ENCODE measurements around the gene OLFML2A. TPM values are rescaled to one million over a fixed set of nuclear protein-coding genes. Genes with fewer than 3 reads are reported as not detected.
A peak's percentile ranks its signal among the peaks of the same experiment; 100 is the strongest.

The OLFML2A gene
- total RNA-seq, 1 donor, result 29.7 TPM

DNA sequence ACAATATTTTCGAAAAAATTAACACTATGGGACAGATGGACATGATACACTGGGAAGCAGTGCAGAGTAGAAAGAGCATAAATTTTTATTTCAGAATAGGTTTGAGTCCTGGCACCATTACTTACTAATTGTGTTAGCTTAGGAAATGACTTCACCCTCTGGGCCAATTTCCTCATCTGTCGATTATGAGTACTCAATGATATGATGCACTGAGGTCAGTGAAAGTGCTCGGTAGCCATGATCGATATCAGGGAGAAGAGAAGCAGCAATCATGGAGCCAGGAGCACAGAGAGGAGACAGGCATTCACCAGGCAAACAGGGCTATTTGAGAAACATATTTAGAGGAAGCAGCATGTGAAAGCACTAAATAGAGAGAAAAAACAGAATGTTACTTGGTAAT is 35.3 kb upstream of the OLFML2A start:
- no peak overlapping the region for H3K27ac ChIP-seq (ENCODE audit: low read depth, low read length)
- H3K4me3 ChIP-seq (ENCODE audit: insufficient read depth, low read length), result no peak overlapping the region
- no peak overlapping the region for H2AFZ ChIP-seq (ENCODE audit: low read length)
- DNase-seq (ENCODE audit: insufficient read length, low spot score, missing footprints), result no peak
- TF ChIP-seq, protein P1, sequence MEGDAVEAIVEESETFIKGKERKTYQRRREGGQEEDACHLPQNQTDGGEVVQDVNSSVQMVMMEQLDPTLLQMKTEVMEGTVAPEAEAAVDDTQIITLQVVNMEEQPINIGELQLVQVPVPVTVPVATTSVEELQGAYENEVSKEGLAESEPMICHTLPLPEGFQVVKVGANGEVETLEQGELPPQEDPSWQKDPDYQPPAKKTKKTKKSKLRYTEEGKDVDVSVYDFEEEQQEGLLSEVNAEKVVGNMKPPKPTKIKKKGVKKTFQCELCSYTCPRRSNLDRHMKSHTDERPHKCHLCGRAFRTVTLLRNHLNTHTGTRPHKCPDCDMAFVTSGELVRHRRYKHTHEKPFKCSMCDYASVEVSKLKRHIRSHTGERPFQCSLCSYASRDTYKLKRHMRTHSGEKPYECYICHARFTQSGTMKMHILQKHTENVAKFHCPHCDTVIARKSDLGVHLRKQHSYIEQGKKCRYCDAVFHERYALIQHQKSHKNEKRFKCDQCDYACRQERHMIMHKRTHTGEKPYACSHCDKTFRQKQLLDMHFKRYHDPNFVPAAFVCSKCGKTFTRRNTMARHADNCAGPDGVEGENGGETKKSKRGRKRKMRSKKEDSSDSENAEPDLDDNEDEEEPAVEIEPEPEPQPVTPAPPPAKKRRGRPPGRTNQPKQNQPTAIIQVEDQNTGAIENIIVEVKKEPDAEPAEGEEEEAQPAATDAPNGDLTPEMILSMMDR (IDR thresholded peaks at IDR 0.05; ENCODE audit: extremely low read depth, low read depth, low read length), result no peak
- H3K79me2 ChIP-seq (ENCODE audit: insufficient read depth, low read length), result no peaks in the 10 kb centered on the region
- no peaks in the 10 kb centered on the region for H3K4me1 ChIP-seq (ENCODE audit: insufficient read depth, low read length)
- no peaks in the 10 kb centered on the region for H4K20me1 ChIP-seq (ENCODE audit: insufficient read depth, low read length)
- no peak overlapping the region for H3K4me2 ChIP-seq (ENCODE audit: insufficient read depth, low read length)
- H3K9me3 ChIP-seq (ENCODE audit: low read depth, low read length), result no peaks in the 10 kb centered on the region
- no peaks in the 10 kb centered on the region for H3K27me3 ChIP-seq (ENCODE audit: insufficient read depth, low read length)
- no peaks in the 10 kb centered on the region for H3K36me3 ChIP-seq (ENCODE audit: insufficient read depth, low read length)

DNA sequence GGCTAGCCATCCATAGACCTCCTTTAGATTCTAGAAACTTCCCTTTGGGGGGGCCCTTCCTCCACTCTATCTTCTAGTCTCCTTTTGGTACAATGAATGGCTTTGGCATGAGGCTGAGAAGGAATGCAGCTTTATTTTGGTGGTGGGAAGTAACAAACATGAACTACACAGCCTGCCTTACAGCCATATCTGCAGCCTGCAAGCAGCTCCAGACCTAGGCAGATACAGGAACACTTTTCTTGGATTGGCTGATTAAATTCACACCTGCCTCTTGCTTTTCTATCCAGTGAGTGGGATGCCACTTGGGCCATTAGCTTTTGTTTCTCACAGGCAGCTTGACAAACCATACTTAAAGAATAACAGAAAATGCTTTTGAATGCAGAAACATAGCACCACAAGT is 34.0 kb upstream of the OLFML2A start:
- no peaks in the 10 kb centered on the region for H4K20me1 ChIP-seq (ENCODE audit: insufficient read depth, low read length)
- no peaks in the 10 kb centered on the region for H3K79me2 ChIP-seq (ENCODE audit: insufficient read depth, low read length)
- TF ChIP-seq, protein P1 (IDR thresholded peaks at IDR 0.05; ENCODE audit: extremely low read depth, low read depth, low read length), result no peak

DNA sequence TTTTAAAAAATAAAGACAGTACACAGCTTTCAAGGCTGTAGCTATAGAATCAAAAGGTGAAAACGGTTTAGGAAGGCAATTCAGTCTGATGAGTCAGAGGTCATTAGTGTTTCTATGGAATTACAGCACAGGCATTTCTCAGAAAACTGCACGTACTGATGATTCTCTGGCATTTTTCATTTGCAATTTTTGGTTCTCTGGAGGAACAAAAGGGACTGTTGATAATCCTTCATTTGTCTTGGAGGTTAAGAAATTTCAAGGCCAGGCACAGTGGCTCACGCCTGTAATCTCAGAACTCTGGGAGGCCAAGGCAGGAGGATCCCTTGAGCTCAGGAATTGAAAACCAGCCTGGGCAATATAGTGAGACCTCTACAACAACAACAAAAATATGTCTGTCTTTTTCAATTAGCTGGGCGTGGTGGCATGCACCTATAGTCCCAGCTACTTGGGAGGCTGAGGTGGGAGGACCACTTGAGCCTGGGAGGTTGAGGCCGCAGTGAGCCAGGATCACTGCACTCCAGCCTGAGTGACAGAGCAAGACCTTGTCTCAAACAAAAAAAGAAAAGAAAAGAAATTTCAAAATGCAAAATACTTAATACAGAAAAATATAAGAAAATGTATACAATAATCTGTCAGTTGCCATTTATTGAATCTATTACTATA is 33.1 kb upstream of the OLFML2A start:
- H3K9me3 ChIP-seq (ENCODE audit: low read depth, low read length), result no peaks in the 10 kb centered on the region
- H3K27ac ChIP-seq (ENCODE audit: low read depth, low read length), result no peak overlapping the region
- no peaks in the 10 kb centered on the region for H3K27me3 ChIP-seq (ENCODE audit: insufficient read depth, low read length)
- no peak overlapping the region for H2AFZ ChIP-seq (ENCODE audit: low read length)
- H3K4me2 ChIP-seq (ENCODE audit: insufficient read depth, low read length), result peak overlapping the region; percentile 26
- no peaks in the 10 kb centered on the region for H4K20me1 ChIP-seq (ENCODE audit: insufficient read depth, low read length)
- TF ChIP-seq, protein P1 (IDR thresholded peaks at IDR 0.05; ENCODE audit: extremely low read depth, low read depth, low read length), result no peak
- no peak overlapping the region for H3K4me3 ChIP-seq (ENCODE audit: insufficient read depth, low read length)
- H3K4me1 ChIP-seq (ENCODE audit: insufficient read depth, low read length), result no peaks in the 10 kb centered on the region
- no peaks in the 10 kb centered on the region for H3K36me3 ChIP-seq (ENCODE audit: insufficient read depth, low read length)
- H3K79me2 ChIP-seq (ENCODE audit: insufficient read depth, low read length), result no peaks in the 10 kb centered on the region
- DNase-seq (ENCODE audit: insufficient read length, low spot score, missing footprints), result no peak

More for the DNA sequence above, 34.0 kb upstream of the OLFML2A start:
- H3K4me3 ChIP-seq (ENCODE audit: insufficient read depth, low read length), result no peak overlapping the region
- H2AFZ ChIP-seq (ENCODE audit: low read length), result no peak overlapping the region
- H3K4me1 ChIP-seq (ENCODE audit: insufficient read depth, low read length), result no peaks in the 10 kb centered on the region
- H3K9me3 ChIP-seq (ENCODE audit: low read depth, low read length), result no peaks in the 10 kb centered on the region
- H3K27ac ChIP-seq (ENCODE audit: low read depth, low read length), result no peak overlapping the region
- DNase-seq (ENCODE audit: insufficient read length, low spot score, missing footprints), result no peak
- H3K36me3 ChIP-seq (ENCODE audit: insufficient read depth, low read length), result no peaks in the 10 kb centered on the region
- no peaks in the 10 kb centered on the region for H3K27me3 ChIP-seq (ENCODE audit: insufficient read depth, low read length)
- no peak overlapping the region for H3K4me2 ChIP-seq (ENCODE audit: insufficient read depth, low read length)

DNA sequence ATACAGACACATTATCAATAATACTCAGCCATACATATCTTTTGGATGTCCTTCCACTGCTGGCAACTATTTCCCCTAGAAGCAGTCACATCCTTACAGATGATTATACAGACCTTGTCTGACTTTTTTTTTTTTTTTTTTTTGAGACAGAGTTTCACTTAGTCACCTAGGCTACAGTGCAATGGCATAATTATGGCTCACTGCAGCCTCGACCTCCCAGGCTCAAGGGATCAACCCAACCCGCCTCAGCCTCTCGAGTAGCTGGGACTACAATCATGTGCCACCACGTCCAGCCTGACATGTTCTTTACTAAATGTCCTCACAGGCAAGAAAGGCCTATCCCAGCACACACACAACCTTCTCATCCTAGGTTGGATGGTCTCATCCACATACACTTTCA is 29.9 kb upstream of the OLFML2A start:
- Histone ChIP-seq H3K9me3 (ENCODE audit: low read depth, low read length) (no peaks in the 10 kb centered on the region), H3K79me2 (ENCODE audit: insufficient read depth, low read length) (no peaks in the 10 kb centered on the region), H3K36me3 (ENCODE audit: insufficient read depth, low read length) (no peaks in the 10 kb centered on the region), H3K4me3 (ENCODE audit: insufficient read depth, low read length) (no peak overlapping the region), H2AFZ (ENCODE audit: low read length) (no peak overlapping the region), H3K27ac (ENCODE audit: low read depth, low read length) (no peak overlapping the region), H4K20me1 (ENCODE audit: insufficient read depth, low read length) (no peaks in the 10 kb centered on the region), H3K4me2 (ENCODE audit: insufficient read depth, low read length) (no peak overlapping the region), H3K4me1 (ENCODE audit: insufficient read depth, low read length) (no peaks in the 10 kb centered on the region), H3K27me3 (ENCODE audit: insufficient read depth, low read length) (no peaks in the 10 kb centered on the region)
- TF ChIP-seq, protein P1 (IDR thresholded peaks at IDR 0.05; ENCODE audit: extremely low read depth, low read depth, low read length), result no peak
- DNase-seq (ENCODE audit: insufficient read length, low spot score, missing footprints), result no peak
